GM18505 (cell line): Measurements from ENCODE around the gene SFXN1.

Experiments used
- ATAC-seq: cut with Tn5 transposase; IDR thresholded peaks from one replicate; pipeline ENCODE4 v1.9.1; 2021; ENCODE audit not compliant: unreplicated experiment
- POLR2A ChIP-seq: IDR thresholded peaks from 4 replicates; pipeline ENCODE4 v1.6.1; 2011; ENCODE audit warnings: borderline replicate concordance; ENCODE audit not compliant: insufficient read depth, insufficient read length; ENCODE audit errors: extremely low read depth

Gene SFXN1

DNA sequence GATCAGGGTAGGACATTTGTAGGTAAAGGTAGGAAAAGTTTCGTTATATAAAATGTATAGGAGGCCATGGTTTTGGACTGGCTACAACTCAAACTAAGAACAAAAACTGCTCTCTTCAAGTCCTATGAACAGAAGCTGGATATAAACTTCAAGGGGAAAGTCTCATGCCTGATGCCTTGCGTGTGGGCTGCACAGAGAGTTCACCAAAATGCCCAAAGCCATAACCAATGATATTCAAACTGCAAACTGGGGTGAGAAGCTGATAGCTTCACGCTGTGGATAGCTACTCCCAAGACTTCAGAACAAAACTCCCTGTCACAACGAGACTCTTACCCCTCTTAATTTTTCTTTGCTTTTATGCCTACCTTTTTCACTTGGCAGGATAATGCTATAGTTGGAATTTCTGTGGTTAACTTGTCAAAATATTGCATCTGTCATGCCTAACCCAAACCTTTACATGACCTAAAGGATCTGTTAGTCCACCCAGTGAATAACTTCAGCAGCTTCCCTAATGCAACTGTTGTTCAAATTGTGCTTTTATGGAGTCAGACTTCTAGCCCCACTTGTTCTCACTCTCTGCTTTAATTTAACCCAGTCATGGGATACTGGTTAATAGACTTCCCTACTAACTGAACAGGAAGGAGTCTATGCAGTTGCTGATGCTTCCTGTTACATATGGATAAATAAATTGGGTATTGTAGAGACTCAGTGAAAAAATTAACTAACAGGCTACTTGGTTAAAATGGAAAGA is 71.9 kb downstream of the SFXN1 start:
- no peak for ATAC-seq
- no peak for TF ChIP-seq POLR2A

DNA sequence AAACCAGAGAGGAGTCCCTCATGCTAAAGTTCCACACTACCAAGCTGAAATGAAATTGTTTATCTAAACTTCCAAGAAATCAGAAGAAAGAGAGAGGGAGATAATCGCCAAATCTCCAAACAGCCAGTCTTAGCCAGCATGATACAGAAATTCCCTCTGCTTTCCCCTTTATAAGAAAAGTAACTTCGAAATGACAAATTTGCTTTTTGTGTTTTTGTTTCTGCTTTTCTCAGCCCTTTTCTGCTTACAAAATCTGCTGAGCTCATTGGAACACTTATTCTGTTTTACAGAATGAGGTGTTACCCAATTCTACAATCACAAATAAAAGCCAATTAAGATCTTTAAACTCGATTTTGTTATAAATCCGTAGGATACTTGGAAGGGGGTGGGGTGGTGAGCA is 72.9 kb downstream of the SFXN1 start:
- ATAC-seq, result no peak
- TF ChIP-seq POLR2A, result no peak

GRCh38 chr5:175554296-175554695 is 75.9 kb downstream of the SFXN1 start:
- no peak for ATAC-seq
- TF ChIP-seq POLR2A, result no peak

DNA sequence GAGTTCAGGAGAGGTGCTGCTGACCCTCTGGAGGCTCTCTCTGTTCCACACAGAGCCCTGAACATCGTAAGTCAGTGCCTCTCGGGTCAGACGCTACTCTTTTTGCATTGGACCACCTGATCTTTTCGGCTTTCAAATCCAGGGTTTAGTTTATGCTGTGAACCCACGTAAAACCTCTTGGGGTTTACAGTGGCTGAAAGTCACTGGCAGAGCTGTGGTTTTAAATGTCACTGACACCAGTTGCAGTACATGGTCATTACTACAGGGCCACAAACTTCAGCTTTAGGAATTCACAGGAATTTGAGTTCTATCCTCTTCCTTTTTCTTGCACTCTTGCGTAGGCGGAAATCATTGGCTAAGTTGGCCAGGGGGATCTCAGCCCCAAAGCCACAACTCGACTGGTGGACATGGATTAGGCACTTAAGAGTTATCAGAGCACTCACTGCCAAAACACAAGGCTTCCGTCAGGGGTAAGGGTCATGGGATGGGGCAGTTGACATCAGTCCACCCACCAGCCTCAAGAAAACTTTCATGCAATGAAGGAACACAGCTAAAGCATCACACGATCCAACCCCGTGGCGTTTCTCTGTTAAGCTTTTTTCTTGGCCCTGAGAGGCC is 76.9 kb downstream of the SFXN1 start:
- TF ChIP-seq POLR2A, result no peak
- no peak for ATAC-seq

DNA sequence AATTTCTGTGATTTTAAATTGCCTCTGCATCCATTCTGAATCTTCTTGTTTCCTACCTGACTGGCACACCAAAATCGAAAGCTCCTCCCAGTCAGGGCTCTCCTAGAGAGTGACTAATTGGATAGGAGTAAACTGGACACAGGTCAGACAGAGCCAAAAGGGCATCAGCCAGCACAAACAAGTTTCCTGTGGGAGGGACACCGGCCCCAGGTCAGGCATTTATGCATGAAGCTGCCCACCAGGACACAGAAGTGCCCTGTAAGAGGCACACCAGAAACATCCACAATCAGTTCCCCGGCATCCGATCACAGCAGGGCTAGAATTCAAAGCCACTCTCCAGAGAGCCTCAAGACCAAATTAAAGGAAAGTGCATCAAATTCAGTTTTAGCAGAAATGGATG is 78.4 kb downstream of the SFXN1 start:
- TF ChIP-seq POLR2A, result no peak
- ATAC-seq, result no peak

- no peak for ATAC-seq
- no peak for TF ChIP-seq POLR2A
These were observed 79.4 kb downstream of the SFXN1 start for GRCh38 chr5:175557778-175558177.

- TF ChIP-seq POLR2A, result no peak
- no peak for ATAC-seq
These were observed 80.6 kb downstream of the SFXN1 start for GRCh38 chr5:175558801-175559480.

DNA sequence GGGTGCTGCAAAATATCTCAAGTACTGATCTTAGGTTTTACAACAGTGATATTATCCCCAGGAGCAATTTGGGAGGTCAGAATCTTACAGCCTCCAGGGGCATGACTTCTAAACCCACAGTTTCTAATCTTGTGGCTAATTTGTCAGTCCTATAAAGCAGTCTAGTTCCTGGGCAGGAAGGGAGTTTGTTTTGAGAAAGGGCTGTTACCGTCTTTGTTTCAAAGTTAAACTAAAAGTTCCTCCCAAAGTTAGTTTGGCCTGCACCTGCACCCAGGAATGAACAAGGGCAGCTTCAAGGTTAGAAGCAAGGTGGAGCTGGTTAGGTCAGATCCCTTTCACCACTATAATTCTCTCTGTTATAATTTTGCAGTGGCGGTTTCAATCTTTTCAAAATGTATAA is 81.7 kb downstream of the SFXN1 start:
- no peak for ATAC-seq
- TF ChIP-seq POLR2A, result no peak

GRCh38 chr5:175561085-175561484 is 82.7 kb downstream of the SFXN1 start:
- no peak for ATAC-seq

DNA sequence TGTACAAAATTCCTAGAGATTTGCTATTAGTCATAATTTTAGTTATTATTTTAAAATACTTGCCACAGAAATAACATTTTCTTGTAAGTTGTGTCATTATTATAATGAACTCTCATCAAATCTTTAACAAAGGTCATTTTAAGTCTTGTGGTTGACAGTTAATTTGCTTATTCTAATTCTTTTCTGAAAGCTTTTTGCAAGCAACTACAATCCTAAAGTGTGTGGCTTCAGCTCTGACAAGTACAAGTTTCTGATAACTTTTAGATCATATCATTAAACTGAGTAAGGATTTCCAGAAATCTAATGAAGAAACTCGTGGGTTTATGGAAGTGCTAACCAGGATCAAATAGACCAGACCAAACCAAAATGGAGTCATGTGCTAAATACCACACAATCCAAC is 86.4 kb downstream of the SFXN1 start:
- TF ChIP-seq POLR2A, result no peak
- ATAC-seq, result no peak

More at GRCh38 chr5:175561085-175561484, 82.7 kb downstream of the SFXN1 start:
- no peak for TF ChIP-seq POLR2A

DNA sequence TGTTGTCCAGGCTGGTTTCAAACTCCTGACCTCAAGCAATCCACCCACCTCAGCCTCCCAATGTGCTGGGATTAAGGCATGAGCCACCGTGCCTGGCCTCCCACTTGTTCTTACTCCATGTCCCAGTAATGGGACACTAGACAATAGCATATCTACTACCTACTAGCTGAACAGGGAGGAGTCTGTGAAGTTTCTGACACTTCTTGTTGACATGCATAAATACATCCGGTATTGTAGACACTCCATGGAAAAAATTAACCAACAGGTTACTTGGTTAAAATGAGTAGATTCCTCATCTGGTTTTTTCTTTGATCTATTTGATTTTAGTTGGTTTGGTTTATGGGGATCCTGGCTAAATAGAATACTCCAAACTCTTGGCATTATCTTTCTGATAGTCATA is 88.3 kb downstream of the SFXN1 start:
- ATAC-seq, result no peak
- TF ChIP-seq POLR2A, result no peak

DNA sequence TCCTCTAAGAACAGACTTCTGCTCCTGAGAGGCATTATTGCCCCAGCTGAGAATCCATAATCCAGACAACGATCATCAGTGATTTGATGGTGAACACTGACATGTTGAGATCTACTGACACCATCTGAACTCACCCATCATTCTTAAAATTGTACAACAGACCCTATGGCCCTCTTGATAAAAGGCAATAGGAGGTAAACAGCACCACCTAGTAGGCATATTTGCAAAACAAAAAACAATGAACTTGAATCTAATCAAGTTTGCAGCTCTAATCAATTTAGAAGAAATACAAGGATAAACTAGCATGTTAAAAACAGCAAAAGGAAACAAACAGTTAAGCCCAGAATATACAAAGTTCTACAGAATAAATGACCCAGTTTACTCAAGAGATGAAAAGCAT is 89.6 kb downstream of the SFXN1 start:
- no peak for ATAC-seq
- no peak for TF ChIP-seq POLR2A

DNA sequence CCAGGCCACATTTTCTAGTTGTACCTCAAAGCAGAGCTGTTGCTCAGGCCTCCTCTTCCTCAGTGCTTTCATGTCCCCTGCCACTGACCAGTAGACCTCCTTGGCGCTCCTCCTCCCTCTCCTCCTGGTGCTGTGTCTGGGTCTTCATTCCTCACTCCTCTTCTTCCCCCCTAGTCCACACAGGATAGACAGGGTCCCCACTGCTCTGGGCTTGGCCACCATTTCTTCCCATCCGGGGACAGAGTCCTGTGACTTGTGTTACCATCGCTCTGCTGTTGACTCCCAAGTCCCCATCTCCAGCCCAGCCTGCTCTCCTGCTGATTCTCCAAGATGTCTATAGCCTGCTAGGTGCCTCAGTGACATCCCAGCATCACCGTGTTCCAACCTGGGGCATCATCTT is 91.3 kb downstream of the SFXN1 start:
- no peak for TF ChIP-seq POLR2A
- ATAC-seq, result no peak

- no peak for ATAC-seq
- no peak for TF ChIP-seq POLR2A
These were observed 94.5 kb downstream of the SFXN1 start for GRCh38 chr5:175572886-175573285.
